ENCODE results near the gene SERINC2.

- no peak for TF ChIP-seq ELF4 (CRISPR knock-in tag; IDR thresholded peaks at IDR 0.05; ENCODE audit: low read depth)
- no peak for TF ChIP-seq CTCF (IDR thresholded peaks at IDR 0.05)
- no peak for TF ChIP-seq ATF2 (CRISPR knock-in tag; IDR thresholded peaks at IDR 0.05; ENCODE audit: borderline replicate concordance, low read depth)
- no peak for TF ChIP-seq CBFB (CRISPR knock-in tag; IDR thresholded peaks at IDR 0.05; ENCODE audit: low read depth)
- TF ChIP-seq TEAD4 (CRISPR knock-in tag; IDR thresholded peaks at IDR 0.05) = no peak
Measured at GRCh38 chr1:31412205-31412604, 808 bp upstream of the SERINC2 start.
